ENCODE measurements around the gene ELMOD2. TPM values are rescaled to one million over a fixed set of nuclear protein-coding genes. Genes with fewer than 3 reads are reported as not detected.

Gene ELMOD2
- total RNA-seq, 1 donor from 2014 or later: 51.8 TPM

- H3K27ac Mint-ChIP-seq: no peak overlapping the region
- no peak overlapping the region for H3K4me3 Mint-ChIP-seq
- no peak for TF ChIP-seq CTCF (IDR thresholded peaks at IDR 0.05; ENCODE audit: unreplicated experiment)
- no peaks in the 10 kb centered on the region for H3K27me3 Mint-ChIP-seq (ENCODE audit: low read depth)
- no peak for DNase-seq (ENCODE audit: low spot score in 2 of 2, unreplicated experiment in 2 of 2)
- peaks cover 4% of the 10 kb centered on the region for H3K9me3 Mint-ChIP-seq
- no peaks in the 10 kb centered on the region for H3K4me1 Mint-ChIP-seq
- peaks cover 17% of the 10 kb centered on the region for H3K36me3 Mint-ChIP-seq
Measured at GRCh38 chr4:140533951-140534480, 10.0 kb downstream of the ELMOD2 start.

- H3K27me3 Mint-ChIP-seq (ENCODE audit: low read depth): peaks cover 11% of the 10 kb centered on the region
- TF ChIP-seq CTCF (IDR thresholded peaks at IDR 0.05; ENCODE audit: unreplicated experiment): no peak
- peaks cover 1% of the 10 kb centered on the region for H3K36me3 Mint-ChIP-seq
- H3K9me3 Mint-ChIP-seq: no peaks in the 10 kb centered on the region
- H3K27ac Mint-ChIP-seq: no peak overlapping the region
- no peak for DNase-seq (ENCODE audit: low spot score in 2 of 2, unreplicated experiment in 2 of 2)
- no peak overlapping the region for H3K4me3 Mint-ChIP-seq
- no peaks in the 10 kb centered on the region for H3K4me1 Mint-ChIP-seq
Measured at GRCh38 chr4:140556372-140557085, 32.6 kb downstream of the ELMOD2 start.

- Mint-ChIP-seq H3K4me1 (no peaks in the 10 kb centered on the region), H3K27me3 (ENCODE audit: low read depth) (peaks cover 18% of the 10 kb centered on the region), H3K4me3 (no peak overlapping the region), H3K36me3 (peaks cover 1% of the 10 kb centered on the region), H3K9me3 (no peaks in the 10 kb centered on the region), H3K27ac (no peak overlapping the region)
- no peak for TF ChIP-seq CTCF (IDR thresholded peaks at IDR 0.05; ENCODE audit: unreplicated experiment)
- DNase-seq (ENCODE audit: low spot score in 2 of 2, unreplicated experiment in 2 of 2): no peak
Measured at GRCh38 chr4:140557831-140558435, 34.0 kb downstream of the ELMOD2 start.

GRCh38 chr4:140559696-140560095 lies 35.7 kb downstream of the ELMOD2 start:
- no peaks in the 10 kb centered on the region for H3K9me3 Mint-ChIP-seq
- no peak for TF ChIP-seq CTCF (IDR thresholded peaks at IDR 0.05; ENCODE audit: unreplicated experiment)
- no peak overlapping the region for H3K27ac Mint-ChIP-seq
- H3K27me3 Mint-ChIP-seq (ENCODE audit: low read depth): peaks cover 22% of the 10 kb centered on the region
- no peak overlapping the region for H3K4me3 Mint-ChIP-seq
- no peaks in the 10 kb centered on the region for H3K36me3 Mint-ChIP-seq
- DNase-seq (ENCODE audit: low spot score in 2 of 2, unreplicated experiment in 2 of 2): no peak
- no peaks in the 10 kb centered on the region for H3K4me1 Mint-ChIP-seq

- H3K9me3 Mint-ChIP-seq: peaks cover 15% of the 10 kb centered on the region
- H3K4me3 Mint-ChIP-seq: peak within 1 kb of the TSS; percentile 72
- peak; percentile 25 to 59 for DNase-seq (ENCODE audit: low spot score in 2 of 2, unreplicated experiment in 2 of 2)
- H3K36me3 Mint-ChIP-seq: peaks cover 2% of the 10 kb centered on the region
- peaks cover 12% of the 10 kb centered on the region for H3K27me3 Mint-ChIP-seq (ENCODE audit: low read depth)
- TF ChIP-seq CTCF (IDR thresholded peaks at IDR 0.05; ENCODE audit: unreplicated experiment): no peak
- H3K27ac Mint-ChIP-seq: no peak within 1 kb of the TSS
- H3K4me1 Mint-ChIP-seq: peaks cover 12% of the 10 kb centered on the region
Measured at GRCh38 chr4:140568507-140569306, 44.7 kb downstream of the ELMOD2 start, which contains the start of gene UCP1. UCP1 (minus strand) TSS chr4:140568961; CDS start chr4:140568729, 232 bp downstream.
